HG03432 (cell line): ENCODE results near the gene CYP27C1.
"Not testable (repeated sequence)": the region's sequence is repeated elsewhere in the genome, so short reads cannot be mapped to it uniquely, and the experiment has no call there.

Source experiments
- ATAC-seq: cut with Tn5 transposase; IDR thresholded peaks from one replicate; pipeline ENCODE4 v1.9.1; 2021; ENCODE audit warnings: mild to moderate bottlenecking, moderate library complexity; ENCODE audit not compliant: unreplicated experiment

The CYP27C1 gene

GRCh38 chr2:127225186-127225960 lies 5.3 kb upstream of the CYP27C1 start:
- no peak for ATAC-seq

GRCh38 chr2:127224135-127224534 lies 4.0 kb upstream of the CYP27C1 start:
- ATAC-seq: not testable (repeated sequence)

GRCh38 chr2:127220768-127221527 lies 849 bp upstream of the CYP27C1 start:
- no peak for ATAC-seq

- ATAC-seq: no peak
Observed at GRCh38 chr2:127219171-127220070, 678 bp downstream of the CYP27C1 start.

- no peak for ATAC-seq
Observed at GRCh38 chr2:127218812-127219170, 1.3 kb downstream of the CYP27C1 start.

GRCh38 chr2:127217470-127218325 lies 2.4 kb downstream of the CYP27C1 start:
- ATAC-seq: no peak

- ATAC-seq: no peak
Observed at GRCh38 chr2:127216593-127216992, 3.5 kb downstream of the CYP27C1 start.

- no peak for ATAC-seq
Observed at GRCh38 chr2:127216095-127216494, 4.0 kb downstream of the CYP27C1 start.

GRCh38 chr2:127214201-127214600 lies 5.9 kb downstream of the CYP27C1 start:
- not testable (repeated sequence) for ATAC-seq

- ATAC-seq: no peak
Observed at GRCh38 chr2:127208313-127208712, 11.8 kb downstream of the CYP27C1 start.

GRCh38 chr2:127205218-127206125 lies 14.6 kb downstream of the CYP27C1 start:
- ATAC-seq: no peak

- ATAC-seq: no peak
Observed at GRCh38 chr2:127201452-127201851, 18.6 kb downstream of the CYP27C1 start.

GRCh38 chr2:127200962-127201361 lies 19.1 kb downstream of the CYP27C1 start:
- no peak for ATAC-seq

- no peak for ATAC-seq
Observed at GRCh38 chr2:127199223-127199622, 20.9 kb downstream of the CYP27C1 start.

- no peak for ATAC-seq
Observed at GRCh38 chr2:127197475-127198385, 22.4 kb downstream of the CYP27C1 start.

- no peak for ATAC-seq
Observed at GRCh38 chr2:127196998-127197397, 23.1 kb downstream of the CYP27C1 start.

GRCh38 chr2:127196549-127196948 lies 23.6 kb downstream of the CYP27C1 start:
- ATAC-seq: no peak
